Panc1 (cell line): ENCODE data around the gene TP53AIP1. TPM values are rescaled to one million over a fixed set of nuclear protein-coding genes. Genes with fewer than 3 reads are reported as not detected.

Experiments used
- ATAC-seq: fragments of 200-7000 bp; cut with Tn5 transposase; 2 replicates; pipeline ENCODE4 v1.9.1; 2020; ENCODE audit warnings: mild to moderate bottlenecking, moderate library complexity
- BruUV-seq: library from RNA; stranded (reverse); fragments of 400-500 nt; replicated peaks from 2 replicates; lab custom pipeline; 2021; lab: Mats Ljungman, UMichigan
- CTCF ChIA-PET: fragments of 300-600 bp; sonication (Branson Sonifier 250); formaldehyde crosslinking; loops from one replicate; lab custom pipeline; 2022; ENCODE audit warnings: antibody characterized with exemption; lab: Charles Lee
- POLR2A ChIA-PET: fragments of 300-600 bp; sonication (Branson Sonifier 250); formaldehyde crosslinking; loops from one replicate; lab custom pipeline; 2022; ENCODE audit warnings: antibody characterized with exemption; lab: Charles Lee
- DNase-seq: peaks from one replicate; pipeline ENCODE4 v3.0.0-alpha.2; 2010; ENCODE audit warnings: low read depth, low spot score
- H3K27ac ChIP-seq: 2 replicates; pipeline ENCODE4 v1.5.1; 2011; ENCODE audit warnings: mild to moderate bottlenecking, low read length, inconsistent platforms
- H3K27me3 ChIP-seq: fragments of 200-500 bp; sonication (Bioruptor generic); 2 replicates; pipeline ENCODE4 v1.6.0; 2014; ENCODE audit warnings: low read length, inconsistent platforms; ENCODE audit not compliant: control insufficient read depth, insufficient read depth
- H3K36me3 ChIP-seq: fragments of 200-500 bp; sonication (Bioruptor generic); 2 replicates; pipeline ENCODE4 v1.5.1; 2014; ENCODE audit warnings: inconsistent platforms, mild to moderate bottlenecking, low read length, moderate library complexity; ENCODE audit not compliant: control insufficient read depth, insufficient read depth
- H3K4me1 ChIP-seq: 2 replicates; pipeline ENCODE4 v1.5.1; 2011; ENCODE audit warnings: inconsistent platforms, mild to moderate bottlenecking, low read length, moderate library complexity; ENCODE audit not compliant: control insufficient read depth, insufficient read depth
- H3K4me3 ChIP-seq, 2 experiments: 2 replicates each; pipeline ENCODE4 v1.5.1; 2011 to 2012; ENCODE audit warnings: low read depth in 2 of 2, low read length in 2 of 2, mild to moderate bottlenecking in 2 of 2, inconsistent platforms in 1 of 2, moderate library complexity in 1 of 2
- H3K9me3 ChIP-seq: fragments of 200-500 bp; sonication (Bioruptor generic); 2 replicates; pipeline ENCODE4 v1.5.1; 2014; ENCODE audit warnings: low read depth, mild to moderate bottlenecking, inconsistent platforms, low read length, moderate library complexity; ENCODE audit not compliant: control insufficient read depth, insufficient read depth
- POLR2AphosphoS5 ChIP-seq: IDR thresholded peaks from 2 replicates; pipeline ENCODE4 v1.6.1; 2012; ENCODE audit warnings: mild to moderate bottlenecking, low read depth, low read length, moderate library complexity
- SIN3A ChIP-seq: IDR thresholded peaks from 2 replicates; pipeline ENCODE4 v1.6.1; 2012; ENCODE audit warnings: low read depth, mild to moderate bottlenecking, low read length, moderate library complexity, borderline replicate concordance; ENCODE audit not compliant: insufficient read depth
- TCF7L2 ChIP-seq: IDR thresholded peaks from 2 replicates; pipeline ENCODE4 v1.6.1; 2011; ENCODE audit warnings: mild to moderate bottlenecking, low read depth, low read length, inconsistent platforms
- in situ Hi-C: cut with HindIII; loops from 2 replicates; pipeline ENCODE4 v1.10.0; 2016; ENCODE audit warnings: low sequenced_read_pairs, low pct_unique_long_range_greater_than_20kb
- intact Hi-C: fragments of 100-400 bp; cut with micrococcal nuclease; formaldehyde crosslinking; loops from one replicate; pipeline ENCODE4 v1.10.0; 2022; ENCODE audit not compliant: unreplicated experiment
- total RNA-seq: library from RNA; stranded (reverse); gene quantifications from one replicate; pipeline ENCODE4 v1.2.1, GENCODE V29; 2021; ENCODE audit not compliant: unreplicated experiment
- TF ChIP-seq, protein P1 (sequence below): fragments of 450-650 bp; IDR thresholded peaks from 2 replicates; pipeline ENCODE4 v1.5.1; 2017; ENCODE audit warnings: mild to moderate bottlenecking
- TF ChIP-seq, protein P2 (sequence below), 2 experiments: IDR thresholded peaks; 2 replicates each; pipeline ENCODE4 v1.6.1; 2011 to 2012; ENCODE audit warnings: low read depth in 2 of 2, control low read depth in 1 of 2, low read length in 1 of 2, mild to moderate bottlenecking in 1 of 2, moderate library complexity in 1 of 2; ENCODE audit not compliant: insufficient read depth in 1 of 2

Gene TP53AIP1
- total RNA-seq, 1 experiment from 2014 or later, result 0.08 TPM

DNA sequence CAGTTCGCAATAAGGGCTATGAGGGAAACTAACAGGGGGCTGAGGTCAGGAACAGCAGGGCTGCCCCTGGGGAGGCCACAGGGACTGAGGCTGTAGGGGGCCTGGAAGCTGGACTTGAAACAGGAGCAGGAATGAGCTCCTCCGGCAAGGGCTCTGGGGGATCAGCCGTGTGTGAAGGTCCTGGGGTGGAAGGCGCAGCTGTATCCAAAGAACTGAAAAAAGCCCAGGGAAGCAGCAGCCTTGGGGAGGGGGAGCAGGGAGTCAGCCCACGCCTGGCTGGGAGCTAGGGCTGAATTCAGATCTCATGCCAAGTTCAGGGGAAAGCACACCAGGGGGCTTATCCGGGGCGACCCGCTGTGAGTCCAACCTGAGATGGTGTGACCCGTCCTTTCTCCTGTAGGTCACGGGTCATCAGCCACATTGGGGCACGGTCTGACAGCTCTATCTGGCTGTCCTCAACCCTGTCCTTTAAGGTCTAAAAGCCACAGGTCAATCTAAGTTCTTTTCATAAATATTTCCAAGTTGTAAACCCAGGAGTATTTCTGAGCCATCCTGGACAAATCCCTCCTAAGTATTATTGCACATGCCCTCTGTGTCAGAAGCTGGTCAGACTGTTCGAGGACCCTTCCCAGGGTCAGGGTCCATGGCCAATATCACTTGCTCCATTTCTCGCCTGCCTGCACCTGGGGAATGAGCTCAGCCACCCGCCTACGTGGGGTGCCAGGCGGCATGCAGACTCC lies 18.0 kb downstream of the TP53AIP1 start:
- Histone ChIP-seq H3K4me1 (no peaks in the 10 kb centered on the region), H3K4me3 (no peak overlapping the region), H3K27ac (no peak overlapping the region), H3K9me3 (no peaks in the 10 kb centered on the region), H3K27me3 (0 out of 2 replicates have a peak, but pooled peaks cover 6% of the 10 kb centered on the region), H3K36me3 (no peaks in the 10 kb centered on the region)
- no TSS peak for BruUV-seq
- ChIA-PET CTCF (interaction anchor here (0.6 kb wide), 1 partner anchor 51 kb away, joined by 4 read pairs; no protein-coding TSS in a partner anchor), POLR2A (interaction anchor here (0.7 kb wide), 1 partner anchor 436 kb away, joined by 3 read pairs; no protein-coding TSS in a partner anchor)
- TF ChIP-seq, protein P1, sequence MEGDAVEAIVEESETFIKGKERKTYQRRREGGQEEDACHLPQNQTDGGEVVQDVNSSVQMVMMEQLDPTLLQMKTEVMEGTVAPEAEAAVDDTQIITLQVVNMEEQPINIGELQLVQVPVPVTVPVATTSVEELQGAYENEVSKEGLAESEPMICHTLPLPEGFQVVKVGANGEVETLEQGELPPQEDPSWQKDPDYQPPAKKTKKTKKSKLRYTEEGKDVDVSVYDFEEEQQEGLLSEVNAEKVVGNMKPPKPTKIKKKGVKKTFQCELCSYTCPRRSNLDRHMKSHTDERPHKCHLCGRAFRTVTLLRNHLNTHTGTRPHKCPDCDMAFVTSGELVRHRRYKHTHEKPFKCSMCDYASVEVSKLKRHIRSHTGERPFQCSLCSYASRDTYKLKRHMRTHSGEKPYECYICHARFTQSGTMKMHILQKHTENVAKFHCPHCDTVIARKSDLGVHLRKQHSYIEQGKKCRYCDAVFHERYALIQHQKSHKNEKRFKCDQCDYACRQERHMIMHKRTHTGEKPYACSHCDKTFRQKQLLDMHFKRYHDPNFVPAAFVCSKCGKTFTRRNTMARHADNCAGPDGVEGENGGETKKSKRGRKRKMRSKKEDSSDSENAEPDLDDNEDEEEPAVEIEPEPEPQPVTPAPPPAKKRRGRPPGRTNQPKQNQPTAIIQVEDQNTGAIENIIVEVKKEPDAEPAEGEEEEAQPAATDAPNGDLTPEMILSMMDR, result no peak
- TF ChIP-seq TCF7L2 (no peak), POLR2AphosphoS5 (no peak), SIN3A (no peak)
- TF ChIP-seq, protein P2, sequence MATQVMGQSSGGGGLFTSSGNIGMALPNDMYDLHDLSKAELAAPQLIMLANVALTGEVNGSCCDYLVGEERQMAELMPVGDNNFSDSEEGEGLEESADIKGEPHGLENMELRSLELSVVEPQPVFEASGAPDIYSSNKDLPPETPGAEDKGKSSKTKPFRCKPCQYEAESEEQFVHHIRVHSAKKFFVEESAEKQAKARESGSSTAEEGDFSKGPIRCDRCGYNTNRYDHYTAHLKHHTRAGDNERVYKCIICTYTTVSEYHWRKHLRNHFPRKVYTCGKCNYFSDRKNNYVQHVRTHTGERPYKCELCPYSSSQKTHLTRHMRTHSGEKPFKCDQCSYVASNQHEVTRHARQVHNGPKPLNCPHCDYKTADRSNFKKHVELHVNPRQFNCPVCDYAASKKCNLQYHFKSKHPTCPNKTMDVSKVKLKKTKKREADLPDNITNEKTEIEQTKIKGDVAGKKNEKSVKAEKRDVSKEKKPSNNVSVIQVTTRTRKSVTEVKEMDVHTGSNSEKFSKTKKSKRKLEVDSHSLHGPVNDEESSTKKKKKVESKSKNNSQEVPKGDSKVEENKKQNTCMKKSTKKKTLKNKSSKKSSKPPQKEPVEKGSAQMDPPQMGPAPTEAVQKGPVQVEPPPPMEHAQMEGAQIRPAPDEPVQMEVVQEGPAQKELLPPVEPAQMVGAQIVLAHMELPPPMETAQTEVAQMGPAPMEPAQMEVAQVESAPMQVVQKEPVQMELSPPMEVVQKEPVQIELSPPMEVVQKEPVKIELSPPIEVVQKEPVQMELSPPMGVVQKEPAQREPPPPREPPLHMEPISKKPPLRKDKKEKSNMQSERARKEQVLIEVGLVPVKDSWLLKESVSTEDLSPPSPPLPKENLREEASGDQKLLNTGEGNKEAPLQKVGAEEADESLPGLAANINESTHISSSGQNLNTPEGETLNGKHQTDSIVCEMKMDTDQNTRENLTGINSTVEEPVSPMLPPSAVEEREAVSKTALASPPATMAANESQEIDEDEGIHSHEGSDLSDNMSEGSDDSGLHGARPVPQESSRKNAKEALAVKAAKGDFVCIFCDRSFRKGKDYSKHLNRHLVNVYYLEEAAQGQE (IDR thresholded peaks at IDR 0.05; ENCODE audit: insufficient read depth in 1 of 2, low read depth in 2 of 2, low read length in 1 of 2), result no peak
- in situ Hi-C loops (no loop called here), intact Hi-C loops (no loop called here)
- DNase-seq (no peak), ATAC-seq (no peak)

DNA sequence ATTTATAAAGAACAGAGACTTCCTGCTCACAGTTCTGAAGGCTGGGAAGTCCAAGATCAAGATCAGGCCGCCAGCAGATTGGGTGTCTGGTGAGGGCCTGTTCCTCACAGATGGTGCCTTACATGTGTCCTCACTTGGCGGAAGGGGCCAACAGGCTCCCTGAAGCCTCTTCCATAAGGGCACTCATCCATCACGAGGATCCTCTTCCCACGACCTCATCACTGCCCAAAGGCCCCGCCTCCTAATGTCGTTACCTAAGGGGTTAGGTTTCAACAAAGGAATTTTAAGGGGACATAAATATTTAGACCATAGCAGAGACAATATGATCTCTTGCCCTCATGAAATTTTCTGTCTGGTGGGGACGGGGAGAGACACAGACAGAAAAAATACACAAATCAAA lies 18.6 kb downstream of the TP53AIP1 start:
- in situ Hi-C loops (no loop called here), intact Hi-C loops (no loop called here)
- H3K4me3 ChIP-seq, result no peak overlapping the region
- 0 out of 2 replicates have a peak, but pooled peaks cover 6% of the 10 kb centered on the region for H3K27me3 ChIP-seq
- DNase-seq (no peak), ATAC-seq (no peak)
- no peaks in the 10 kb centered on the region for H3K9me3 ChIP-seq
- TF ChIP-seq TCF7L2, result no peak
- TF ChIP-seq, protein P2 (IDR thresholded peaks at IDR 0.05; ENCODE audit: insufficient read depth in 1 of 2, low read depth in 2 of 2, low read length in 1 of 2), result no peak
- no peak for TF ChIP-seq POLR2AphosphoS5
- no peak for TF ChIP-seq SIN3A
- TF ChIP-seq, protein P1, result no peak
- no TSS peak for BruUV-seq
- POLR2A ChIA-PET, result no interaction called here
- no peaks in the 10 kb centered on the region for H3K4me1 ChIP-seq
- no peaks in the 10 kb centered on the region for H3K36me3 ChIP-seq
- CTCF ChIA-PET, result no interaction called here
- no peak overlapping the region for H3K27ac ChIP-seq
